Liver (tissue), 9 donors: ENCODE measurements around the gene PRR20G. TPM values are rescaled to one million over a fixed set of nuclear protein-coding genes. Genes with fewer than 3 reads are reported as not detected.

Experiments used
- DNase-seq: peaks from one replicate; pipeline ENCODE4 v3.0.0-alpha.2; 2017; ENCODE audit warnings: low spot score
- H3K27ac ChIP-seq, 2 donors: one replicate each; pipeline ENCODE4 v1.7.0; 2013; ENCODE audit warnings: inconsistent platforms in 2 of 2, low read length in 2 of 2, control low read depth in 1 of 2, low read depth in 1 of 2, mild to moderate bottlenecking in 1 of 2
- H3K27me3 ChIP-seq, 4 donors: one replicate each; pipeline versions ENCODE4 v1.6.1 to v1.7.0; 2013; ENCODE audit warnings: low read length in 3 of 4, inconsistent platforms in 1 of 4, mild to moderate bottlenecking in 1 of 4, moderate library complexity in 1 of 4; ENCODE audit not compliant: control insufficient read depth in 4 of 4, insufficient read depth in 4 of 4
- H3K36me3 ChIP-seq, 4 donors: one replicate each; pipeline versions ENCODE4 v1.6.1 to v1.7.0; 2013; ENCODE audit warnings: low read length in 3 of 4, mild to moderate bottlenecking in 3 of 4, low read depth in 1 of 4, moderate library complexity in 1 of 4; ENCODE audit not compliant: control insufficient read depth in 4 of 4, insufficient read depth in 3 of 4
- H3K4me1 ChIP-seq, 4 donors: one replicate each; pipeline versions ENCODE4 v1.6.1 to v1.7.0; 2013; ENCODE audit warnings: low read length in 3 of 4, mild to moderate bottlenecking in 3 of 4, moderate library complexity in 1 of 4; ENCODE audit not compliant: control insufficient read depth in 4 of 4, insufficient read depth in 4 of 4
- H3K4me3 ChIP-seq, 3 donors: one replicate each; pipeline versions ENCODE4 v1.6.1 to v1.7.0; 2013; ENCODE audit warnings: low read length in 3 of 3, control low read depth in 1 of 3, low read depth in 1 of 3, mild to moderate bottlenecking in 1 of 3
- H3K9ac ChIP-seq, 2 donors: one replicate each; pipeline ENCODE4 v1.7.0; 2013; ENCODE audit warnings: low read length in 2 of 2, mild to moderate bottlenecking in 2 of 2, moderate library complexity in 2 of 2, control low read depth in 1 of 2, low read depth in 1 of 2
- H3K9me3 ChIP-seq, 4 donors: one replicate each; pipeline versions ENCODE4 v1.6.1 to v1.7.0; 2013; ENCODE audit warnings: low read length in 3 of 4; ENCODE audit not compliant: control insufficient read depth in 4 of 4
- EGR1 ChIP-seq, 2 donors: IDR thresholded peaks; 2 replicates each; pipeline ENCODE4 v1.6.1; 2016 to 2018; ENCODE audit warnings: antibody characterized with exemption in 2 of 2, low read depth in 2 of 2
- FOXA1 ChIP-seq: IDR thresholded peaks from 2 replicates; pipeline ENCODE4 v1.6.1; 2016; ENCODE audit warnings: antibody characterized with exemption
- FOXA2 ChIP-seq: IDR thresholded peaks from 2 replicates; pipeline ENCODE4 v1.6.1; 2016; ENCODE audit warnings: antibody characterized with exemption
- GABPA ChIP-seq, 2 donors: IDR thresholded peaks in 1 of 2; conservative IDR thresholded peaks in 1 of 2; 2 replicates each; pipeline ENCODE4 v1.6.1; 2016; ENCODE audit warnings: antibody characterized with exemption in 2 of 2, mild to moderate bottlenecking in 1 of 2, moderate library complexity in 1 of 2
- HNF4A ChIP-seq, 2 donors: conservative IDR thresholded peaks; 2 replicates each; pipeline ENCODE4 v1.6.1; 2016; ENCODE audit warnings: antibody characterized with exemption in 2 of 2, mild to moderate bottlenecking in 2 of 2
- HNF4G ChIP-seq: IDR thresholded peaks from 2 replicates; pipeline ENCODE4 v1.6.1; 2016; ENCODE audit warnings: antibody characterized with exemption
- JUND ChIP-seq, 2 donors: IDR thresholded peaks; 2 replicates each; pipeline ENCODE4 v1.6.1; 2016; ENCODE audit warnings: antibody characterized with exemption in 2 of 2
- NR2F2 ChIP-seq: IDR thresholded peaks from 2 replicates; pipeline ENCODE4 v1.6.1; 2016; ENCODE audit warnings: antibody characterized with exemption
- RAD21 ChIP-seq, 2 donors: IDR thresholded peaks; 2 replicates each; pipeline ENCODE4 v1.6.1; 2016; ENCODE audit warnings: antibody characterized with exemption in 2 of 2, mild to moderate bottlenecking in 2 of 2
- RXRA ChIP-seq, 2 donors: IDR thresholded peaks; 2 replicates each; pipeline ENCODE4 v1.6.1; 2017 to 2018; ENCODE audit warnings: antibody characterized with exemption in 2 of 2, mild to moderate bottlenecking in 1 of 2
- SP1 ChIP-seq: IDR thresholded peaks from 2 replicates; pipeline ENCODE4 v1.6.1; 2018; ENCODE audit warnings: antibody characterized with exemption, mild to moderate bottlenecking
- TAF1 ChIP-seq: conservative IDR thresholded peaks from 2 replicates; pipeline ENCODE4 v1.6.1; 2016; ENCODE audit warnings: antibody characterized with exemption, mild to moderate bottlenecking
- YY1 ChIP-seq: IDR thresholded peaks from 2 replicates; pipeline ENCODE4 v1.6.1; 2016; ENCODE audit warnings: antibody characterized with exemption, mild to moderate bottlenecking
- WGBS: extraction: QIAGEN DNeasy Blood & Tissue Kit; methylation state at CpG from one replicate; pipeline ENCODE4 v1.1.7; 2013; 5-methylcytosine and 5-hydroxymethylcytosine counted together
- polyA plus RNA-seq, 2 donors: library from polyadenylated mRNA; stranded (reverse) in 1 of 2; unstranded in 1 of 2; fragments of 200-250 nt in 1 of 2; fragments of >200 nt in 1 of 2; fragmentation: Nextera tagmentation in 1 of 2; extraction: Ambion mirVana in 1 of 2; gene quantifications; one replicate each; pipeline versions ENCODE4 v1.2.1 to v1.2.3, GENCODE V29; 2013 to 2015
- total RNA-seq, 2 donors: library from RNA; depleted of rRNA; stranded (reverse); fragments of >200 nt; gene quantifications; one replicate each; pipeline ENCODE4 v1.2.3, GENCODE V29; 2014
- TF ChIP-seq, protein P1 (sequence below): IDR thresholded peaks from 2 replicates; pipeline ENCODE4 v1.6.1; 2016; ENCODE audit warnings: antibody characterized with exemption
- TF ChIP-seq, protein P2 (sequence below): IDR thresholded peaks from 2 replicates; pipeline ENCODE4 v1.6.1; 2016; ENCODE audit warnings: antibody characterized with exemption
- TF ChIP-seq, protein P3 (sequence below): IDR thresholded peaks from 2 replicates; pipeline ENCODE4 v1.6.1; 2016; ENCODE audit warnings: antibody characterized with exemption
- TF ChIP-seq, protein P4 (sequence below): IDR thresholded peaks from 2 replicates; pipeline ENCODE4 v1.6.1; 2016; ENCODE audit warnings: antibody characterized with exemption, mild to moderate bottlenecking
- TF ChIP-seq, protein P5 (sequence below): fragments of 150-350 bp; IDR thresholded peaks from 2 replicates; pipeline ENCODE4 v1.5.1; 2017; ENCODE audit warnings: improper control_type of control experiment, low read depth, low read length; ENCODE audit not compliant: missing input control
- donor health status: healthy.
- donor health status: healthy.
- donor health status: healthy.
- donor health status: healthy.
- donor health status: healthy.

Gene PRR20G
- total and polyA plus RNA-seq, 4 donors, result not detected

DNA sequence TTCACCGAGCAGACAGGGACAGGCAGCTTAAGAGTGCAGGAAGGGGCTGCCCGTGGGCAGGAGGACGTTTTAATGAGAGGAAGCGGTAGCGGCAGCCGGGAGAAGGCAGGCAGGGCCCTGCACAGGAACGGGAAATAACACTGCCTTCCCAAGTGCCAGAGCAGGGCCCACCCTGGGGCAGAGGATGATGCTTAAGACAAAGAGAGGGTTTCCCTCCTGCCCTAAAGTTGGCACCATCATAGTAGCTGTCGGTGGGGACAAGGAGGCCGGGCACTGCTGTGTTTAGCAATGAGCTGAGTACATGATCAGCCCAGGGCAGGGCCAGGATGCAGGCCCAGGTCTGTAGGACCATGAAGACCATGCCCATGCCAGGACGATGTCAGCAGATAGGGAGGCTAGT is 21.7 kb downstream of the PRR20G start:
- Histone ChIP-seq H3K4me1 (no peaks in the 10 kb centered on the region), H3K27ac (no peak overlapping the region), H3K4me3 (no peak overlapping the region), H3K9me3 (peaks cover 5 to 14% (median 9%) of the 10 kb centered on the region in 4 donors), H3K27me3 (no peaks in the 10 kb centered on the region), H3K9ac (no peak overlapping the region), H3K36me3 (no peaks in the 10 kb centered on the region)
- WGBS, result 67% methylated on average over 10 of the region's 10 CpGs
- no peak for DNase-seq
- TF ChIP-seq, protein P1, sequence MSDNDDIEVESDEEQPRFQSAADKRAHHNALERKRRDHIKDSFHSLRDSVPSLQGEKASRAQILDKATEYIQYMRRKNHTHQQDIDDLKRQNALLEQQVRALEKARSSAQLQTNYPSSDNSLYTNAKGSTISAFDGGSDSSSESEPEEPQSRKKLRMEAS, result no peak
- TF ChIP-seq GABPA (IDR thresholded peaks at IDR 0.05 in 1 of 2, conservative IDR thresholded peaks at IDR 0.05 in 1 of 2) (no peak), SP1 (no peak), EGR1 (IDR thresholded peaks at IDR 0.05; ENCODE audit: low read depth in 2 of 2) (no peak), HNF4A (conservative IDR thresholded peaks at IDR 0.05) (no peak), RAD21 (IDR thresholded peaks at IDR 0.05) (no peak), NR2F2 (no peak), JUND (IDR thresholded peaks at IDR 0.05) (no peak), HNF4G (no peak), FOXA2 (no peak), YY1 (no peak), TAF1 (no peak), RXRA (IDR thresholded peaks at IDR 0.05) (no peak), FOXA1 (no peak)
- TF ChIP-seq, protein P2, sequence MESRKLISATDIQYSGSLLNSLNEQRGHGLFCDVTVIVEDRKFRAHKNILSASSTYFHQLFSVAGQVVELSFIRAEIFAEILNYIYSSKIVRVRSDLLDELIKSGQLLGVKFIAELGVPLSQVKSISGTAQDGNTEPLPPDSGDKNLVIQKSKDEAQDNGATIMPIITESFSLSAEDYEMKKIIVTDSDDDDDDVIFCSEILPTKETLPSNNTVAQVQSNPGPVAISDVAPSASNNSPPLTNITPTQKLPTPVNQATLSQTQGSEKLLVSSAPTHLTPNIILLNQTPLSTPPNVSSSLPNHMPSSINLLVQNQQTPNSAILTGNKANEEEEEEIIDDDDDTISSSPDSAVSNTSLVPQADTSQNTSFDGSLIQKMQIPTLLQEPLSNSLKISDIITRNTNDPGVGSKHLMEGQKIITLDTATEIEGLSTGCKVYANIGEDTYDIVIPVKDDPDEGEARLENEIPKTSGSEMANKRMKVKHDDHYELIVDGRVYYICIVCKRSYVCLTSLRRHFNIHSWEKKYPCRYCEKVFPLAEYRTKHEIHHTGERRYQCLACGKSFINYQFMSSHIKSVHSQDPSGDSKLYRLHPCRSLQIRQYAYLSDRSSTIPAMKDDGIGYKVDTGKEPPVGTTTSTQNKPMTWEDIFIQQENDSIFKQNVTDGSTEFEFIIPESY, result no peak
- TF ChIP-seq, protein P3, sequence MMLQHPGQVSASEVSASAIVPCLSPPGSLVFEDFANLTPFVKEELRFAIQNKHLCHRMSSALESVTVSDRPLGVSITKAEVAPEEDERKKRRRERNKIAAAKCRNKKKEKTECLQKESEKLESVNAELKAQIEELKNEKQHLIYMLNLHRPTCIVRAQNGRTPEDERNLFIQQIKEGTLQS, result no peak
- TF ChIP-seq, protein P4, sequence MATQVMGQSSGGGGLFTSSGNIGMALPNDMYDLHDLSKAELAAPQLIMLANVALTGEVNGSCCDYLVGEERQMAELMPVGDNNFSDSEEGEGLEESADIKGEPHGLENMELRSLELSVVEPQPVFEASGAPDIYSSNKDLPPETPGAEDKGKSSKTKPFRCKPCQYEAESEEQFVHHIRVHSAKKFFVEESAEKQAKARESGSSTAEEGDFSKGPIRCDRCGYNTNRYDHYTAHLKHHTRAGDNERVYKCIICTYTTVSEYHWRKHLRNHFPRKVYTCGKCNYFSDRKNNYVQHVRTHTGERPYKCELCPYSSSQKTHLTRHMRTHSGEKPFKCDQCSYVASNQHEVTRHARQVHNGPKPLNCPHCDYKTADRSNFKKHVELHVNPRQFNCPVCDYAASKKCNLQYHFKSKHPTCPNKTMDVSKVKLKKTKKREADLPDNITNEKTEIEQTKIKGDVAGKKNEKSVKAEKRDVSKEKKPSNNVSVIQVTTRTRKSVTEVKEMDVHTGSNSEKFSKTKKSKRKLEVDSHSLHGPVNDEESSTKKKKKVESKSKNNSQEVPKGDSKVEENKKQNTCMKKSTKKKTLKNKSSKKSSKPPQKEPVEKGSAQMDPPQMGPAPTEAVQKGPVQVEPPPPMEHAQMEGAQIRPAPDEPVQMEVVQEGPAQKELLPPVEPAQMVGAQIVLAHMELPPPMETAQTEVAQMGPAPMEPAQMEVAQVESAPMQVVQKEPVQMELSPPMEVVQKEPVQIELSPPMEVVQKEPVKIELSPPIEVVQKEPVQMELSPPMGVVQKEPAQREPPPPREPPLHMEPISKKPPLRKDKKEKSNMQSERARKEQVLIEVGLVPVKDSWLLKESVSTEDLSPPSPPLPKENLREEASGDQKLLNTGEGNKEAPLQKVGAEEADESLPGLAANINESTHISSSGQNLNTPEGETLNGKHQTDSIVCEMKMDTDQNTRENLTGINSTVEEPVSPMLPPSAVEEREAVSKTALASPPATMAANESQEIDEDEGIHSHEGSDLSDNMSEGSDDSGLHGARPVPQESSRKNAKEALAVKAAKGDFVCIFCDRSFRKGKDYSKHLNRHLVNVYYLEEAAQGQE, result no peak
- TF ChIP-seq, protein P5, sequence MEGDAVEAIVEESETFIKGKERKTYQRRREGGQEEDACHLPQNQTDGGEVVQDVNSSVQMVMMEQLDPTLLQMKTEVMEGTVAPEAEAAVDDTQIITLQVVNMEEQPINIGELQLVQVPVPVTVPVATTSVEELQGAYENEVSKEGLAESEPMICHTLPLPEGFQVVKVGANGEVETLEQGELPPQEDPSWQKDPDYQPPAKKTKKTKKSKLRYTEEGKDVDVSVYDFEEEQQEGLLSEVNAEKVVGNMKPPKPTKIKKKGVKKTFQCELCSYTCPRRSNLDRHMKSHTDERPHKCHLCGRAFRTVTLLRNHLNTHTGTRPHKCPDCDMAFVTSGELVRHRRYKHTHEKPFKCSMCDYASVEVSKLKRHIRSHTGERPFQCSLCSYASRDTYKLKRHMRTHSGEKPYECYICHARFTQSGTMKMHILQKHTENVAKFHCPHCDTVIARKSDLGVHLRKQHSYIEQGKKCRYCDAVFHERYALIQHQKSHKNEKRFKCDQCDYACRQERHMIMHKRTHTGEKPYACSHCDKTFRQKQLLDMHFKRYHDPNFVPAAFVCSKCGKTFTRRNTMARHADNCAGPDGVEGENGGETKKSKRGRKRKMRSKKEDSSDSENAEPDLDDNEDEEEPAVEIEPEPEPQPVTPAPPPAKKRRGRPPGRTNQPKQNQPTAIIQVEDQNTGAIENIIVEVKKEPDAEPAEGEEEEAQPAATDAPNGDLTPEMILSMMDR, result no peak
